Tibial artery (tissue), 4 donors: ENCODE measurements around the gene PAPPA2.

Source experiments
- DNase-seq, 2 donors: peaks; one replicate each; pipeline ENCODE4 v3.0.0-alpha.2; 2019
- H3K27ac ChIP-seq, 2 donors: fragments of 200-600 bp; sonication (generic) in 1 of 2; 1 replicate in 1 of 2; 2 replicates in 1 of 2; pipeline ENCODE4 v1.5.1; 2018 to 2019; ENCODE audit warnings: mild to moderate bottlenecking in 1 of 2
- H3K27me3 ChIP-seq, 2 donors: fragments of 200-600 bp; sonication (generic) in 1 of 2; one replicate each; pipeline versions ENCODE4 v1.5.1 to v1.6.0; 2016 to 2019
- H3K36me3 ChIP-seq, 3 donors: fragments of 200-600 bp; sonication (generic) in 2 of 3; one replicate each; pipeline ENCODE4 v1.5.1; 2016 to 2019; ENCODE audit warnings: mild to moderate bottlenecking in 2 of 3
- H3K4me1 ChIP-seq, 4 donors: fragments of 200-600 bp; sonication (generic) in 2 of 4; 1 replicate in 3 of 4; 2 replicates in 1 of 4; pipeline ENCODE4 v1.5.1; 2016 to 2019
- H3K4me3 ChIP-seq, 2 donors: fragments of 200-600 bp; sonication (generic) in 1 of 2; 1 replicate in 1 of 2; 2 replicates in 1 of 2; pipeline ENCODE4 v1.5.1; 2018 to 2019; ENCODE audit warnings: mild to moderate bottlenecking in 2 of 2
- H3K9me3 ChIP-seq, 3 donors: fragments of 200-600 bp; sonication (generic) in 1 of 3; one replicate each; pipeline ENCODE4 v1.5.1; 2016 to 2019
- CTCF ChIP-seq, 2 experiments: fragments of 200-600 bp in 1 of 2; fragments of 450-650 bp in 1 of 2; IDR thresholded peaks; one replicate each; pipeline ENCODE4 v1.5.1; 2017 to 2019; ENCODE audit warnings: antibody characterized with exemption in 2 of 2, mild to moderate bottlenecking in 1 of 2, moderate library complexity in 1 of 2
- intact Hi-C: fragments of 100-400 bp; cut with DNase I; formaldehyde crosslinking; loops from one replicate; pipeline ENCODE4 v1.15.0; 2023; ENCODE audit warnings: low total_unique reads

Gene PAPPA2

GRCh38 chr1:176533020-176533419 is 70.0 kb downstream of the PAPPA2 start:
- H3K27ac ChIP-seq, result no peak overlapping the region
- intact Hi-C loops, result no loop called here

GRCh38 chr1:176536588-176536987 is 73.6 kb downstream of the PAPPA2 start:
- intact Hi-C loops, result no loop called here
- no peak overlapping the region for H3K27ac ChIP-seq
- no peak for TF ChIP-seq CTCF (IDR thresholded peaks at IDR 0.05)
- no peak for DNase-seq
- no peaks in the 10 kb centered on the region for H3K9me3 ChIP-seq
- no peaks in the 10 kb centered on the region for H3K4me1 ChIP-seq
- H3K27me3 ChIP-seq, result no peaks in the 10 kb centered on the region
- no peak overlapping the region for H3K4me3 ChIP-seq
- H3K36me3 ChIP-seq, result no peaks in the 10 kb centered on the region

More at GRCh38 chr1:176533020-176533419, 70.0 kb downstream of the PAPPA2 start:
- TF ChIP-seq CTCF (IDR thresholded peaks at IDR 0.05), result no peak
- H3K27me3 ChIP-seq, result no peaks in the 10 kb centered on the region
- DNase-seq, result no peak
- no peaks in the 10 kb centered on the region for H3K36me3 ChIP-seq
- no peak overlapping the region for H3K4me3 ChIP-seq
- no peaks in the 10 kb centered on the region for H3K9me3 ChIP-seq
- H3K4me1 ChIP-seq, result no peaks in the 10 kb centered on the region

- no peak overlapping the region for H3K27ac ChIP-seq
- H3K36me3 ChIP-seq, result no peaks in the 10 kb centered on the region
- no peak for DNase-seq
- H3K9me3 ChIP-seq, result no peaks in the 10 kb centered on the region
- intact Hi-C loops, result no loop called here
- TF ChIP-seq CTCF (IDR thresholded peaks at IDR 0.05), result no peak
- H3K27me3 ChIP-seq, result no peaks in the 10 kb centered on the region
- H3K4me3 ChIP-seq, result no peak overlapping the region
- no peaks in the 10 kb centered on the region for H3K4me1 ChIP-seq
Measured at GRCh38 chr1:176539018-176539417, 76.0 kb downstream of the PAPPA2 start.

- H3K36me3 ChIP-seq, result no peaks in the 10 kb centered on the region
- H3K4me3 ChIP-seq, result no peak overlapping the region
- DNase-seq, result no peak
- H3K27ac ChIP-seq, result no peak overlapping the region
- no peaks in the 10 kb centered on the region for H3K4me1 ChIP-seq
- TF ChIP-seq CTCF (IDR thresholded peaks at IDR 0.05), result no peak
- intact Hi-C loops, result no loop called here
- H3K27me3 ChIP-seq, result no peaks in the 10 kb centered on the region
- H3K9me3 ChIP-seq, result no peaks in the 10 kb centered on the region
Measured at GRCh38 chr1:176540428-176540827, 77.5 kb downstream of the PAPPA2 start.

GRCh38 chr1:176541663-176542062 is 78.7 kb downstream of the PAPPA2 start:
- Histone ChIP-seq H3K4me1 (no peaks in the 10 kb centered on the region), H3K36me3 (no peaks in the 10 kb centered on the region), H3K27me3 (no peaks in the 10 kb centered on the region), H3K9me3 (no peaks in the 10 kb centered on the region), H3K27ac (no peak overlapping the region), H3K4me3 (no peak overlapping the region)
- no peak for TF ChIP-seq CTCF (IDR thresholded peaks at IDR 0.05)
- intact Hi-C loops, result no loop called here
- DNase-seq, result no peak

GRCh38 chr1:176542352-176542751 is 79.4 kb downstream of the PAPPA2 start:
- no peak overlapping the region for H3K27ac ChIP-seq
- no peak overlapping the region for H3K4me3 ChIP-seq
- no peak for DNase-seq
- no peaks in the 10 kb centered on the region for H3K4me1 ChIP-seq
- intact Hi-C loops, result no loop called here
- no peak for TF ChIP-seq CTCF (IDR thresholded peaks at IDR 0.05)
- H3K27me3 ChIP-seq, result no peaks in the 10 kb centered on the region
- no peaks in the 10 kb centered on the region for H3K9me3 ChIP-seq
- H3K36me3 ChIP-seq, result no peaks in the 10 kb centered on the region
